ENCODE data around the gene C6orf141. TPM values are rescaled to one million over a fixed set of nuclear protein-coding genes. Genes with fewer than 3 reads are reported as not detected.

C6orf141 gene
- total RNA-seq, 2 experiments from 2014 or later = 0.26 TPM; not detected in 1

Other genes starting within 250 kb of the C6orf141 start
- 10 to 100 TPM; 14.0 to 14.2 TPM for gene MMUT, start 87.4 kb upstream of the C6orf141 start, total RNA-seq
- 10 to 100 TPM; 18.2 to 18.9 TPM for gene CENPQ, start 87.3 kb upstream of the C6orf141 start, total RNA-seq
- not detected for gene GLYATL3, start 50.7 kb upstream of the C6orf141 start, total RNA-seq
- gene RHAG, start 86.2 kb downstream of the C6orf141 start, total RNA-seq = not detected
- not detected for gene CRISP2, start 162.9 kb downstream of the C6orf141 start, total RNA-seq
- not detected for gene CRISP3, start 193.7 kb downstream of the C6orf141 start, total RNA-seq
- not detected for gene PGK2, start 236.6 kb downstream of the C6orf141 start, total RNA-seq

Data from activated CD8-positive, alpha-beta T cell treated with anti-CD3 and anti-CD28 coated beads, Interleukin-2, amount 10 ng/mL, durations not matched to agents 7 days and 5 days (primary cell).